ENCODE measurements around the gene SPINK7.
A peak's percentile ranks its signal among the peaks of the same experiment; 100 is the strongest.
"Not testable (repeated sequence)": the region's sequence is repeated elsewhere in the genome, so short reads cannot be mapped to it uniquely, and the experiment has no call there.

SPINK7 gene

DNA sequence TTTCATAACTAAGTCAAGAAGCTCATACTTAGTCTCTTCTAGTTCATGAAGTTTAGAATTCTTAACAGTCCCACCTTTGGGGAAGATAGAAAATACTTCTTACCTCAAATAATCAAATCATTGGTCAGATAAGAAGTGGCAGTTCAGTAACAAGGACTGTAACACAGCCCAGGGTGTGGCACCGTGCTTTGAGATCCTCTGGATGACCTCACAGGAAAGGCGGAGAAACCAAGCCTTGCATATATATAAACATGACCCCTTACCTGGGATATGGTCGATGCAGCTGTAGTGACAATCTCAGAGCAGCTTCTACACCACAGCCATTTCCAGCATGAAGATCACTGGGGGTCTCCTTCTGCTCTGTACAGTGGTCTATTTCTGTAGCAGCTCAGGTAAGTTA, at the start of gene SPINK7:
SPINK7 (plus strand) TSS at position 271 of the 400 bp plus-strand sequence; CDS start at position 332, 61 bp downstream.
- DNase-seq = no peak

GRCh38 chr5:148267962-148268361, 44.3 kb upstream of the SPINK7 start:
- no peak for DNase-seq

GRCh38 chr5:148268566-148268965, 43.7 kb upstream of the SPINK7 start, which contains the start of gene SPINK13:
SPINK13 (plus strand) TSS chr5:148268794; CDS start chr5:148270073, 1,279 bp downstream.
- no peak for DNase-seq

GRCh38 chr5:148275129-148275528, 37.1 kb upstream of the SPINK7 start:
- DNase-seq = not testable (repeated sequence)

DNA sequence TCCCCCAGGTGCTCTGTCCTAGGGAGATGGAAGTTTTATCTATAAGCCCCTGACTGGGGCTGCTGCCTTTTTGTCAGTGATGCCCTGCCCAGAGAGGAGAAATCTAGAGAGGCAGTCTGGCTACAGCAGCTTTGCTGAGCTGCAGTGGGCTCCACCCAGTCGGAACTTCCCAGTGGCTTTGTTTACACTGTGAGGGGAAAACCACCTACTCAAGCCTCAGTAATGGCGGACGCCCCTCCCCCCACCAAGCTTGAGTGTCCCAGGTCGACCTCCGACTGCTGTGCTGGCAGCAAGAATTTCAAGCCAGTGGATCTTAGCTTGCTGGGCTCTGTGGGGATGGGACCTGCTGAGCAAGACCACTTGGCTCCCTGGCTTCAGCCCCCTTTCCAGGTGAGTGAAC, 31.3 kb upstream of the SPINK7 start:
- DNase-seq = not testable (repeated sequence)

GRCh38 chr5:148281336-148281735, 30.9 kb upstream of the SPINK7 start:
- DNase-seq = not testable (repeated sequence)

DNA sequence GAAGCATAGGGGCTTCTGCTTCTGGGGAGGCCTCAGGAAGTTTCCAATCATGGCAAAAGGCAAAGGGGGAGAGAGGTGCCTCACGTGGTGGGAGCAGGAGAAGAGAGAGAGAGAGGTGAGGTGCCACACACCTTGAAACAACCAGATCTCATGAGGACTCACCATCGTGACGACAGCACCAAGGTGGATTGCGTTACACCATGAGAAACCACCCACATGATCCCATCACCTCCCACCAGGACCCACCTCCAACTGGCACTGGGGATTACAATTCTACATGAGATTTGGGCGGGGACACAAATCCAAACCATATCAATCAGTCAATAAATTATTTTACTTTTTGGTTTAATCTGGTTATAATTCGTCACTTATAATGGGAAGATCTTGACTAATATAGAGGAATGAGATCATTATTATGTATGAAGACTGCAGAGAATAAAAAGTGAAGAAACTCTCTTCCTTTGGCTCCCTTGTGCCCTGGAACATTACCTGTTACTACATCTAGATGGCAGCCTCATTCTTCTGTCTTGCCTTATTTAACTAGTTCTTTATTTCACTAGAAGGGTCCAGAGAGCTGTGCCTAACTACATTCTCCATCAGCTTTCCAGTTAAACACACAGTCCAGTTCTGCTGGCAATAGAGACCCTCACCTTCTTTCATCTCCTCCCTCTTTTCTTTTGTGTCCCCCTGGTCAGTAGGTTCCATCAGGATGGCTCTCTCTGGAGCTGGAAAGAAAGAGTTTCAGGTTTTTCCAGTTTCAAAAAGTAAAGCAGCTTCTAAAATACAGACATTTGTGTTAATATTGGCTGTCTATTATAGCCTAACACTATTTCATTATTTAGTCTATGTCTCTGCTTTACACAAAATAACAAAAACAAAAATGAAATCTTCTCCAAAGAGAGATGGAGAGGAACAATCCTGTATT, 21.7 kb upstream of the SPINK7 start:
- peak; percentile 4 for DNase-seq

GRCh38 chr5:148297731-148298130, 14.5 kb upstream of the SPINK7 start:
- DNase-seq = no peak

GRCh38 chr5:148306446-148306845, 5.8 kb upstream of the SPINK7 start:
- no peak for DNase-seq

DNA sequence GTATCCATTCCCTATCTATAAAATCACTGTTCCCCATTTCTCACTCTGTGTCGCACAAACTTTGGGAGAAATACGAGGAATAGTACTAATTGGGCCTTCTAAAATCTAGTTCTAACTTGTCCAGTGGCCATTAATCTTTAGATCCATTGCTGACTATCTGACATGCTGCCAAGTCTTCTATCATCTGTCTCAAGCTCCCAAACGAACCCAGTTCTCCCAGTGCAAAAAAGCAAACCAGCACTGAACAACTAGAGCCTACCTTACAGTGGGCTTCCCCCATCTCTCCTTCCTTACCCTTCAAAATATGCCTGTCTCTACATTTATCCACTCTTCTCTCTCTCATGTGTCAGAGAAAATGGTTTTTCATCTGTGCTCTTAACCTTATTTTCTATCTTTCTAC, 3.2 kb upstream of the SPINK7 start:
- no peak for DNase-seq

GRCh38 chr5:148309746-148310145, 2.5 kb upstream of the SPINK7 start:
- DNase-seq = no peak

DNA sequence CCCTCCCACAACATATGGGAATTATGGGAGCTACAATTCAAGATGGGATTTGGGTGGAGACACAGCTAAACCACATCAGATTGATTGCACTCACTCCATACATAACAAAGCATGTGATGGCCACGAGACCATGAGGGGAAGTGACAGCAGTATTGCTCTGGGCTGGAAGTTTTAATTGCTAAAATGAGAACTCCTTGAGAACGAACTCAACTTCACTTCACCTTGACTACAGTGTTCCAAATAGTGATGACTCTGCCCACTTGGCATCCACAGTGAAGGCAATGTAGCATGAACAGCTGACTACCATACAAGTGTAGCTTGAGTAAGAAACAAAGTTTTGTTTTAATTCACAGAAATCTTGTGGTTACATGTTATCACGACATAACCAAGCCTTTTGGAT, 739 bp upstream of the SPINK7 start:
- no peak for DNase-seq

DNA sequence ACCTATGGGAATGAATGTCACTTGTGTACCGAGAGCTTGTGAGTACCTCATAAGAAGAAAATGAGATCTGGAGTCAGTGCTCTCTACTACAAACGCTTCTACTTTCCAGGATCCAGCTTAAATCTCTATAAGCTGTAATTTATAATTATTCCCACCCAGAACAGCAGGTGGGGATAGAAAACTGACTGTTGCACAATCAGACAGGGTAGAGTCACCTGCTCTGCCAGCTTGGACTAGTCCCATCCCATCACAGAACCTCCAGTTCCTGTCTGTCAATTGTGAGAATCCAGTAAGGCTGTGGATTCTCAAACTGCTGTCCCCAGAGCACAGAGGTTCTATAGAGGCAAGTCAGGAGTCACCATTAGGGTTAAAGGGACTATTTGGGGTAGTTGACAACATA, 2.0 kb downstream of the SPINK7 start:
- DNase-seq = no peak

DNA sequence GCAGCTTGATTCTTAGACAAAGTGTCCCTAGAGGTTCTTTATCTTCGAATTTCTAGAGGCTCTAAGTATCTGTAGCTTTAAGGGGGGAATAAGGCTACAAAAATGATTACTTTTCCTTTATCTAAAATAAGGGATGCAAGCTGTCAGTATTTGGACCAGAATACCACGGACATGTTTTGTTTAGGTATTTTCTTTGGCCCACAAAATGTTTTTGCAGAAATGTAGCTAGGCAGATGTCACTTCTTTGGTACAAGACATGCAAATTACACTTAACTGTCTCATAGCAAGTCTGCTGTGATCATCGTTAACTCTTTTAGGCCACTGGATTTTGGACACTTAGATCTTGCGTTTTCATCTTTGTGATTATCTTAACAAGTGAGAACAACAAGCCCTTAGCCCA, 2.5 kb downstream of the SPINK7 start:
- DNase-seq = no peak

GRCh38 chr5:148320011-148320963, 8.1 kb downstream of the SPINK7 start:
- DNase-seq = not testable (repeated sequence)

DNA sequence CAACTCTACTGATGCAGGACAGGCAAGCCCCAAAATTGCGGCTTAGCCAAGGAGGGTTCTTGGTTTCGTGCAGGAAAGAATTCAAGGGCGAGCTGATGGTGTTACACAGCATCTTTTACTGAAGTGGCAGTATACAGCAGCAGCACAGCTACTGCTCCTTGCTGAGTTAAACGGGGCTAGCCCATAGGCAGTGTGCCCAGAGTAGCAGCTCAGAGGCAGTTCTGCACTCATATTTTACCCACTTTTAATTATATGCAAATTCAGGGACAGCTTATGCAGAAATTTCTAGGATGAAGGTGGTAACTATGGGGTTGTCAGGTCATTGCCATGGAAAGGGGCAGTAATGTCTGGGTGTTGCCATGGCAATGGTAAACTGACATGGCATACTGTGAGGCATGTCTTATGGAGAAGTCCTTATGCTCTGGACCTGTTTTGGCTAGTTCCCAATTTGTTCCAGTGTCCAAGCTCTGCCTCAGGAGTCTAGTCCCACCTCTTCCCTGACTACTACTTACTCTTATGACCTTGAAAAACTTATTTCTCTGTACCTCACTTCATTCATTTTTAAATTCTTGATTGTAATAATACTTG, 21.1 kb downstream of the SPINK7 start:
- DNase-seq = no peak

GRCh38 chr5:148335259-148335658, 23.0 kb downstream of the SPINK7 start, which contains the start of gene SPINK9:
SPINK9 (plus strand) TSS chr5:148335559; CDS start chr5:148335614, 55 bp downstream.
- DNase-seq = no peak

DNA sequence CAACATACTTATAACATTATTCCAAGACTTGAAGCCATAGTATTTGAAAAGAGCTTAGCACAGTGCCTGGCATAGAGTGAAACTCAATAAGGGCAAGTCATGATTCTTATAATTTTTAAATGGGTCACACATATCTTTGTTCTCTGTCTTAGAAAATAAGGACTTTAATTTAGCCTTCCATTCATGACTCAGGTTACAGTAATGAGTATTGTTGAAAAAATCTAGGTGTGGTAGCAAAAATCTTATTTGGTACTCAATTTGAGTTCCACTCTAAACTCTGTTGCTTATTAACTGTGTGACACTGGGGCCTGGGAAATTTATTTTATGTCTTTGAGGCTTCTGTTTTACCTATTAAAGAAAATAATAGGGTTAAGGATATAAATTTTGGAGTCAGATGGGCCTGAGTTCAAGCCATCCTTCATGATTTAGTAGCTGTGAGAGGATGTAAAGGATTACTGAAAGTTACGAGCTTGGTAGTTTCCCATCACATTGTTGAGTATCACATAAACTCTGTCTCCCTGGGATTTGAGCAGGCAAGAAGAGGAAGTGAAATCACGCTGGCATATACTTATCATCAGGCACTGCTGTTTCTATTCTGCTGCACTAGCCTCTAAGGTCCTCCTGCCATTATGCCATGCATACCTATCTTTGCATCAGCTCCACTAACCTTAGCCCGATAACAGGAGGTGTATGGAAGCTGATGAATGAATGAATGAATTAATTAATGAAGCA, 24.6 kb downstream of the SPINK7 start:
- DNase-seq = no peak

DNA sequence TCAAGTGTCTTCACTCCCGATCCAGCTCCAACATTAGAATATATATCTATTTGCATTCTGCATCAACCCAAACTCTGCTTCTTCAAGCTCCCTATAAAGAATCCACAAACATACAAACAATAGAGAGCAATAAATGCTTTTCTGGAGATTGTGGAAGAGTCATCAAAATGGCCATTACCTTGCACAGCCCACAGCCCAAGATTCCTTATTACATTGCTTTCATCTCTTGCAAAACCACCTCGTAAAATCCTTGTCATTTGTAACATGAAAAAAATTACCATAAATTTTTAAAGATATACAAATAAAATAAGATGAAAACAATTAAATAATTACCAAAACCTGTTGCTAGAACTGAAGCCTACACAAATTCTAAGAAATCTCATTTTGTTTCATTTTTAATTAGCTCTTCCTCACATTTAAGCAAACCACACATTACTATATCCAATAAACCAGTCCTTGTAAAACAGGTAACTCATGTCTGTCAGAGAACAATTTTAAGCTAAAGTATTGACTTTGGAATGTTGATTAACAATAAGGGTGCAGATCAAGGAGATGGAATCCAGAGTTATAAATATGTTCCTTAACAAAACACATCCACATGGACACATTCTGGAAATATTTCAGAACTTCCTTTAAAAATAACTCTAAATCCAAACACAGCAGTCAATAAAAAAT, 30.3 kb downstream of the SPINK7 start:
- no peak for DNase-seq

- no peak for DNase-seq
These were observed 30.8 kb downstream of the SPINK7 start for GRCh38 chr5:148343046-148343407.

Data from DMS 273 treated with DMSO at 0.1 percent for 48 hours (cell line).